HepG2 (cell line): ENCODE measurements around the gene ITIH1. TPM values are rescaled to one million over a fixed set of nuclear protein-coding genes. Genes with fewer than 3 reads are reported as not detected.
A peak's percentile ranks its signal among the peaks of the same experiment; 100 is the strongest.

Experiments used
- ADNP ChIP-seq: sonication (generic); formaldehyde crosslinking; IDR thresholded peaks from 2 replicates; pipeline ENCODE4 v1.4.0; 2020; ENCODE audit warnings: missing genetic modification reagents
- CBX1 ChIP-seq: IDR thresholded peaks from one replicate; pipeline ENCODE4 v1.6.1; 2016; ENCODE audit warnings: antibody characterized with exemption, low read depth
- ELF1 ChIP-seq: sonication (generic); formaldehyde crosslinking; IDR thresholded peaks from 2 replicates; pipeline ENCODE4 v1.4.0; 2020; ENCODE audit warnings: missing genetic modification reagents
- GLI4 ChIP-seq: sonication (generic); formaldehyde crosslinking; IDR thresholded peaks from 2 replicates; pipeline ENCODE4 v1.5.1; 2020; ENCODE audit warnings: missing genetic modification reagents, mild to moderate bottlenecking, moderate library complexity, borderline replicate concordance
- GTF2F1 ChIP-seq: fragments of 150-350 bp; IDR thresholded peaks from 2 replicates; pipeline ENCODE4 v1.6.1; 2014; ENCODE audit warnings: low read length
- MAZ ChIP-seq, 2 experiments: sonication (generic) in 1 of 2; formaldehyde crosslinking in 1 of 2; IDR thresholded peaks; 2 replicates each; pipeline versions ENCODE4 v1.5.0 to v1.6.1; 2012 to 2020; ENCODE audit warnings: low read depth in 2 of 2, mild to moderate bottlenecking in 2 of 2, borderline replicate concordance in 1 of 2, improper control_type of control experiment in 1 of 2, low read length in 1 of 2, missing genetic modification reagents in 1 of 2, moderate library complexity in 1 of 2
- MXD3 ChIP-seq: IDR thresholded peaks from 2 replicates; pipeline ENCODE4 v1.6.1; 2016; ENCODE audit warnings: mild to moderate bottlenecking, missing biosample characterization, missing genetic modification reagents
- MXD4 ChIP-seq: IDR thresholded peaks from 2 replicates; pipeline ENCODE4 v1.6.1; 2016; ENCODE audit warnings: mild to moderate bottlenecking, missing biosample characterization, missing genetic modification reagents
- NFE2L1 ChIP-seq: sonication (generic); formaldehyde crosslinking; IDR thresholded peaks from 2 replicates; pipeline ENCODE4 v1.4.0; 2020; ENCODE audit warnings: missing genetic modification reagents, mild to moderate bottlenecking, borderline replicate concordance
- PAXIP1 ChIP-seq: sonication (generic); formaldehyde crosslinking; conservative IDR thresholded peaks from 2 replicates; pipeline ENCODE4 v1.4.0; 2020; ENCODE audit warnings: mild to moderate bottlenecking, missing genetic modification reagents, moderate library complexity
- PHF21A ChIP-seq: sonication (generic); formaldehyde crosslinking; IDR thresholded peaks from 2 replicates; pipeline ENCODE4 v1.5.0; 2020; ENCODE audit warnings: mild to moderate bottlenecking, missing genetic modification reagents
- RARG ChIP-seq: sonication (generic); formaldehyde crosslinking; IDR thresholded peaks from 2 replicates; pipeline ENCODE4 v1.4.0; 2020; ENCODE audit warnings: low read depth, mild to moderate bottlenecking, missing genetic modification reagents
- SP5 ChIP-seq: IDR thresholded peaks from 2 replicates; pipeline ENCODE4 v1.6.1; 2016; ENCODE audit warnings: low read depth, borderline replicate concordance
- SSRP1 ChIP-seq: IDR thresholded peaks from 2 replicates; pipeline ENCODE4 v1.6.1; 2016; ENCODE audit warnings: control low read depth
- TBX2 ChIP-seq: sonication (generic); formaldehyde crosslinking; IDR thresholded peaks from 2 replicates; pipeline ENCODE4 v1.5.0; 2020; ENCODE audit warnings: missing genetic modification reagents, mild to moderate bottlenecking, borderline replicate concordance
- TEAD3 ChIP-seq: optimal IDR thresholded peaks from 2 replicates; pipeline ENCODE3; 2016; ENCODE audit warnings: borderline replicate concordance
- TFDP2 ChIP-seq: sonication (generic); formaldehyde crosslinking; IDR thresholded peaks from 2 replicates; pipeline ENCODE4 v1.4.0; 2020; ENCODE audit warnings: missing genetic modification reagents
- ZFYVE20 ChIP-seq: sonication (generic); formaldehyde crosslinking; IDR thresholded peaks from 2 replicates; pipeline ENCODE4 v1.8.0; 2023; ENCODE audit warnings: low read depth, mild to moderate bottlenecking, moderate library complexity, missing genetic modification reagents, borderline replicate concordance
- ZNF274 ChIP-seq: sonication (generic); formaldehyde crosslinking; IDR thresholded peaks from 2 replicates; pipeline ENCODE4 v1.5.1; 2020; ENCODE audit warnings: mild to moderate bottlenecking, missing genetic modification reagents
- ZNF564 ChIP-seq: sonication (generic); formaldehyde crosslinking; IDR thresholded peaks from 2 replicates; pipeline ENCODE4 v1.8.1; 2023; ENCODE audit warnings: mild to moderate bottlenecking, missing genetic modification reagents
- ZNF710 ChIP-seq: sonication (generic); formaldehyde crosslinking; IDR thresholded peaks from 2 replicates; pipeline ENCODE4 v1.5.0; 2020; ENCODE audit warnings: mild to moderate bottlenecking, missing genetic modification reagents, borderline replicate concordance
- ZNF766 ChIP-seq: sonication (generic); formaldehyde crosslinking; IDR thresholded peaks from 2 replicates; pipeline ENCODE4 v1.5.0; 2020; ENCODE audit warnings: missing genetic modification reagents, borderline replicate concordance
- polyA plus RNA-seq, 8 experiments: library from polyadenylated mRNA; depleted of rRNA in 3 of 8; stranded (reverse) in 7 of 8; unstranded in 1 of 8; fragments of >200 nt; fragmentation: Illumina TruSeq in 4 of 8; extraction: Trizol in 4 of 8; gene quantifications; 2 replicates each; pipeline versions ENCODE4 v1.2.1 to v1.2.3, GENCODE V29; 2011 to 2016; ENCODE audit warnings: low read depth in 4 of 8, missing spikeins in 1 of 8, mixed read lengths in 1 of 8; ENCODE audit not compliant: insufficient read depth in 1 of 8
- total RNA-seq, 5 experiments: library from RNA; depleted of rRNA; stranded (reverse); fragments of >200 nt; fragmentation: Illumina TruSeq; extraction: Trizol; gene quantifications; 2 replicates each; pipeline ENCODE4 v1.2.3, GENCODE V29; 2016; ENCODE audit warnings: low read depth in 1 of 5

The ITIH1 gene
- total and polyA plus RNA-seq, 2 of the 13 experiments (the other 11 are each of a cell fraction or from before 2014, with no cell fraction given), result 12.3 to 19.6 TPM

- TF ChIP-seq ZNF710 (CRISPR knock-in tag), result peak; percentile 89
- TF ChIP-seq ZFYVE20 (CRISPR knock-in tag), result no peak
- TF ChIP-seq TBX2 (CRISPR knock-in tag), result peak; percentile 17; the same call in 1 of the 2 replicates
- no peak for TF ChIP-seq MXD4 (CRISPR knock-in tag)
- TF ChIP-seq MAZ (IDR thresholded peaks at IDR 0.05; ENCODE audit: borderline replicate concordance, low read depth, low read length), result no peak
- 0 out of 2 replicates have a peak, but pooled peaks have one; percentile 13 for TF ChIP-seq MAZ (CRISPR knock-in tag; IDR thresholded peaks at IDR 0.05; ENCODE audit: low read depth)
- TF ChIP-seq TEAD3 (CRISPR knock-in tag), result no peak
- TF ChIP-seq CBX1, result peak; percentile 10
- TF ChIP-seq GTF2F1, result no peak
- no peak for TF ChIP-seq SP5 (CRISPR knock-in tag)
- TF ChIP-seq NFE2L1, result no peak
- no peak for TF ChIP-seq RARG (CRISPR knock-in tag)
- no peak for TF ChIP-seq ZNF766 (CRISPR knock-in tag)
- TF ChIP-seq MXD3 (CRISPR knock-in tag), result 0 out of 2 replicates have a peak, but pooled peaks have one; percentile 6
- TF ChIP-seq SSRP1 (CRISPR knock-in tag), result no peak
- TF ChIP-seq GLI4 (CRISPR knock-in tag), result peak; percentile 42; the same call in 1 of the 2 replicates
- no peak for TF ChIP-seq PHF21A
- TF ChIP-seq ZNF564 (CRISPR knock-in tag), result no peak
- TF ChIP-seq ZNF274, result no peak
- 0 out of 2 replicates have a peak, but pooled peaks have one; percentile 5 for TF ChIP-seq TFDP2 (CRISPR knock-in tag)
- no peak for TF ChIP-seq ADNP (CRISPR knock-in tag)
- TF ChIP-seq ELF1 (CRISPR knock-in tag), result peak; percentile 66
- peak; percentile 61; the same call in 1 of the 2 replicates for TF ChIP-seq PAXIP1 (CRISPR knock-in tag)
Measured at GRCh38 chr3:52793702-52794611, 16.6 kb downstream of the ITIH1 start (continued).
